HK-2 (cell line): Measurements from ENCODE around the gene CCDC175.

Experiments used
- DNase-seq: peaks from one replicate; pipeline ENCODE4 v3.0.0-alpha.2; 2018; ENCODE audit not compliant: unreplicated experiment

CCDC175 gene

DNA sequence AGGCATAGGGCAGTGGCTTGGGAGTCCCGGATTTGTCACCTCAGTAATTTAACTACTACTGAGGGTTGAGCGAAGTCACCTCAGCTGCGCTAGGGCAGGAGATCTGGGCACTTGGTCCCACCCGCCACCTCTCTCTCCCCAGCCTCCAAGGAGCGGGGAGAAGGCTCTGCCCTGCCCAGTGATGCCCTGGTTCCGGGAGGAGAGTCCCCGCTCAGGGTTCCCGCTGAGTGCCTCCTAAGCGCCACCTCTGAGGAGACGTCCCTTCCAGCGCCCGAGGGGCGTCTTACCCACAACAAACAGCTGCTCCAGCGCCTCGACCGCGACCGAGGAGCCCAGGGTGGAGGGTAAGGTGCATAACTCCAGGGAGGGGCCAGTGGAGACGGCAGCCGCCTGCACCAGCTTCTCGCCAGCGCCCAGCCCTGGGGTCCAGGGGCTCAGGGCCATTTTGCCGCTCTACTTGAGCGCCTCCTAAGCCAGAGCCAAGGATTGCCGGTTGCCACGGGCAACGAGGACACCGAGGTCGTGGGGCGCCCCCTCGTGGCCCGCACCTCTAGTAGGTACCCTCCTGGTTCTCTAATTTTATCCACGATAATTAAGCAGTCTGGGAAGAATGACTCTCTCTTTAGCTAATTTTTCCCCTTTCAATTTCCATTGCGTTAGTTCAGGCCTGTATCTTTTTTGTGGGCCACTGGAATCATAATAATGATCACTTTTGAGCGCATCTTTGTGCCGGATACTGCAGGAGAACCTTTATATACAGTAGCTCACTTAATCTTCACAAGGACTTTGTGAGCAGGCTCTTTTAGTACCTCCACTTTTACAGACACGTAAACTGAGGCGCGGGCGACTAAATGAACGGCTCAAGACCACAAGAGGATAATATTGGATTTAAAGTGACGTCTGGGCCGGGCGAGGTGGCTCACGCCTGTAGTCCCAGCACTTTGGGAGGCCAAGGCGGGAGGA lies at the start of gene CCDC175:
Gene CCDC175 (minus strand): TSS at position 481 of the 963 bp plus-strand sequence. CDS start 37 bp downstream, at position 444.
- peak; percentile 71 for DNase-seq

DNA sequence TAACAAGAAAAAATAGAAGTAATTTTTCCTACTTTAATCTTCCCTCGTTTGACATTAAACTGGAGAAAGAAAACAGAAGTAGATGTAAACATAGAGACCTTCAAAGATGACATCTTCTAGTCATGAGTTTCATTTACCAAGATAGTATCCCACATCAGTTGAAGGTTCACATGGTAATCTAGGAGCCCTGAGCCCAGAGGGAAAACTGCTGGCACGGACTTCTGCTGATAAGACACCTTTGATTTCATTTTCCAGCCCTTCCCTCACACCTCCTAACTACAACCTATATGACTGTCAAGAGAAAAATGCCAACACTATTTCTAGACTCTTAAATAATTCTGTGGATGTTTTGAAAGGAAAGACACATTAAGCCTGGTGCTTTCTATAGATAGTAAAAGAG lies 46.0 kb upstream of the CCDC175 start:
- no peak for DNase-seq

DNA sequence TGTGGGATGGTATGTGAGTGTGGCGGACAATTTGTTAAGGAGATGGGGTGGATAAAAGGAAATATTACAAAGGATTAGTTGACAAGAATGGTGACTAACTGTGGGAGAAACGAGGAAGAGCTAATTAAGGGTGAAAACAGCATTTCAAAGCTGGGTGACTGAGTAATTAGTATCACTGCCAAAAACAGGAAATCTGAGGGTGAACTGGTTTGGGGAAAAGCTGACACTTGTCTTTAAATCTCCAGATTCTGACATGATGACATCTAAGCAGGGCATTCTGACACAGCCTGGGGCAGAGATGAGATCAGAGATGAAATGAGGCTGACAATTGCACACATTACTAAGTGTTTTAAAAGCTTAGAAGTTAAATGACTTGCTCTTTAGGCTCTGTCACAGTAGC lies 42.4 kb upstream of the CCDC175 start:
- no peak for DNase-seq

DNA sequence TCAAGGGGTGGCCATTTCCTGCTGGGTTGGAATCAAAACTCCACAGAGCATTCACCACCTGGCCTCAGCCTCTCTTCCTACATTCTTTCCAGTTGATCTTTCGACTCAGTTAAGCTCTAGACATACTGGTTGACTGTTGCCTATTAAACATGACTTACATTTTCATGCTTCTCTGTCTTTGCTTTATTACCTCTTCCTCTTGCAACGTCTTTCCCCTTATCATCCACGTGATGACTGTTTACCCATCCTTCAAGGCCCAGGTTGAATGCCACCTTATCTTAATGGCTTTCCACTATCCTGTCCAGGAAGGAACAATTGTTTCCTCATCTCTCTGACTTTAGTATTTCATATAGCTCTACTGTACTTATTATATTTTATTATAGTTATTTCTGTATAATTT lies 24.4 kb upstream of the CCDC175 start:
- no peak for DNase-seq

DNA sequence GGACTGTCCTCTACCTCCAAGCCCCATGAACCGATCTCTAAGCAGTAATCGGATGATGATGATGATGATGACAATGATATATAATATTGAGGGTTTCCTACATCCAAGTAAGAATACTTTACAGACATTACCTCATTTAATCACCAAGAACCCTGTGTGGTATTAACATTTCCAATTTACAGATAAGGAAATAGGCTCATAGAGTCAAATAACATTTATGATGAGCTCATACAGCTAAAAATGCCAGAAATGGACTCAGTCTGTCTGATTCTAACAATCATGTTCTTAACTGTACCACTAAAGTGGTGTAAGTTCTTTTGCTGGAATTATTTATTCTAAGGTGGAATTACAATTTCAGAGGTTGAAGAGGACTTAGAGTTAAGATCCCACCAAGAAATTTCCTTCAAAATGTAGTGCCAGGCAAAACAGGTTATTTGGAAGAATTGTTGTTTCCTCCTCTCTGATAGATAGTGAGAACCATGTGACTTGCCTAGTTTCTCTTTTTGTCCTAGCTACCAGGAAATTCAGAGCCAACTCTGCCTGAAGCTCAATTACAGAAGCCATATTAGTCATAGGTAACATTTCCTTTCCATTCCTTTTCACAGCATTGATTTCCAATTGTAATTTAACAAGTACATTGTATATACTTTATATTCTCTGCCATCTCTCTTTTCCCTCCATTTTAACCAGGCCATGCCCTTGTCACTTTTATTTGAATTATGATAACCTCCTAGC lies 23.8 kb upstream of the CCDC175 start:
- DNase-seq = no peak

DNA sequence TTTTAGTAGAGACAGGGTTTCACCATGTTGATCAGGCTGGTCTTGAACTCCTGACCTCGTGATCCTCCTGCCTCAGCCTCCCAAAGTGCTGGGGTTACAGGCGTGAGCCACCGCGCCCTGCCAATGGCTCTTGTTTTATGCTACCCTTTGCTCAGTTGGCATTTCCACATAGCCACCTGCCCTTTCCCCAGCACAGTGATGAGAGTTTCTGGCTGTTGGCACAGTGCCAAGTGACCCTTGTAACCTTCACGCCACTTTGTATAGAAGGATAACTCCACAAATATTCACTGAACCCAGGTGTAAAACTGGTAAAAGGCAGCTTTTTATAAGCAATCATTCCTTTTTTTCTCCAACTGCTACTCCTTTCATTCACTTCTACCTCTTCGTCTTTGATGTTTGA lies 18.5 kb upstream of the CCDC175 start:
- DNase-seq = no peak

DNA sequence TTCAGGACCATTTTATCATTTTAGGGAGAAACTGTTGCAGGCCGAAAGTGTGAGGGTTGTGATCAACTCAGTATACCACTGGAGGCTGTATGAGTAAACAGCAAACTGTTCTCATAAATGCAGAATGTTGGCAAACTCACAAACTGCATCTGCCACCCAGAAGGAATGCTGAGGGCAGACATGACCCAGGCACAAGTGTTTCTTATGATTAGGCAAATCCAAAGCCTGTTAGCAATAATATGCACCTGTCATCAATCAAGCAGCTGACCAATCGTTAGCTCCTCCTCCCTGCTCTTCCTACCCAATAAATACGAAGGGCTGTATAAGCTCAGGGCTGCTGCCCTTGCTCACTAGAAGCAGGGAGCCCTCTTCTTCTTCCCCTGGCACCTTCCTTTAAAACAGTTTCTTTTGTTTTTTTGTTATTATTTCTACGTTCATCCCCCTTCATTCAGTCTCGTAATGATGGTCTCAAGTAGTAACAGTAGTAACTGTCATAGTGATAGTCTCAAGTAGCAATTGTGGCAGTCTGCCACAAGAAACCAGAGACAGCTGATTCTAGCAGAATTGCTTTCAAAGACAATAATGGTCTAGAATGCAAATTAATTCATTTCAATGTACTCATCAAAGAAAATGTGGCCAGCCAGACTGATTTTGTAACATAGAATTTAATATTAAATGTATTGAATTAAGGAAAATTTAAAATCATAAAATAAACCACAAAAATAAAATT lies 15.2 kb upstream of the CCDC175 start:
- DNase-seq = no peak

DNA sequence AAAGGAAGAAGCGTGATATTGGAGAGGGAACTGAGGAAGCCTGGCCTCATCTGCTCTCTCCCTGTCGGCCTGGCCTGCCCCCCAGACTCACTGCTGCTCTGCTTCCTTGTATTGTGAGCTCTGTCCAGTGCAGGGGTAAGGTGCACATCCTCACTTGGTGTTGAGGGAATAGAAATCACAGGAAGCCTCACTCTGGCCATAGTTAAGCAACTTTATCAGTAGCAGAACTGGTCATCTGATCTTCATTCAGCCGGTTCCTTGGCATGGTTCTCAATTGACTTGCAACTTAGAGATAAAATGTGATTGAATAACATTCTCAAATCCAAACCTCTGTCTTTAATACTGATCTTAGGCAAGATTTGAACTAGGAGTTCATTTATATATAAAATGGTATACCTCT lies 11.5 kb upstream of the CCDC175 start:
- DNase-seq = no peak

DNA sequence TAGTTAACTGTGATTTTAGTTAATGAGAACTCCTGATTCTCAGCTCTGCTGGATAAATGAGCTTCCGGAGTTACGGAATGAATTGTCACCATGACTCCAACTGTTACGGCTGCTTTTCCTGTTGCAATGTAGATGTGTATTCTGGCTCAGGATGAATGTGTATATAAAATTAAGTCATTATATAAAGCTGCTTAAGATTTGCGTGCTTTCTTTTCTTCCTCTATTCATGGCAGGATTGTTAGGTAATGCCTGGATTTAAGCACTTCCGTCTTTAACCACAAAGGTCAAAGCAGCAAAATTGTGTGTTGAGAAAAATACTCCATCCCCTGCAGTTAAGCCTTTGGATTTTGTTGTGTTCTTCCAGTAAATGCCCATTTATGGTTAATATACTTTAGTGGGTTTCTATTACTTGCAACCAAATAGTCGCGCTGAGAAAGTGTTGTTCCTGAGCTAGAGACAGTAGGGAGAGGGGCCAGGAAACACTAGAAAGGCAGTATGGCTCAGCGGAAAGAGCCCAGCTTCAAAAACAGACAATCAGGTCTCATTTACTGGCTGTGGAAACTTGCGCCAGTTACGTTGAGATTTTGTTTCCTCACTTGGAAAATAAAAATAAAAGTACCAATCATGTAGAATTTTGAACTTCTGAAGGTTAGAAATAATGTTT lies 9.4 kb upstream of the CCDC175 start:
- no peak for DNase-seq

DNA sequence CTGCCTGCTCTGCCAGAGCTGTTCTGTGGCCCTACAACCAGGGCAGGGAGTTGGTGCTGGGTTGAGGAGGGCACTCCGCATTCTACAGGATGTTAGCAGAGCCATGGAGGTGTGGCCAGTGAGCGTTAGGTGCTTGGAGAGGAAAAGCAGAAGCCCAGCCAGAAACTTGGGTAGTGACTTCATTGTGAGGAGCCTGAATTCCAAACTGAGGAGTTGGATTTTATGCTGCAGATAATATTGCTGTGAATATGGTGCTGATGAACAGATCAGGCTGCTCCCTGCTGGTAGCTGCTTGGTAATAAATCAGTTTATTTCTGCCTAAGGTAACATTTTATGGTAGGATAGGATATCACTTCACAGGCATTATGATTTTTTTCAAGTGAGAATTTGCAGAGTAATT lies 7.1 kb upstream of the CCDC175 start:
- no peak for DNase-seq

DNA sequence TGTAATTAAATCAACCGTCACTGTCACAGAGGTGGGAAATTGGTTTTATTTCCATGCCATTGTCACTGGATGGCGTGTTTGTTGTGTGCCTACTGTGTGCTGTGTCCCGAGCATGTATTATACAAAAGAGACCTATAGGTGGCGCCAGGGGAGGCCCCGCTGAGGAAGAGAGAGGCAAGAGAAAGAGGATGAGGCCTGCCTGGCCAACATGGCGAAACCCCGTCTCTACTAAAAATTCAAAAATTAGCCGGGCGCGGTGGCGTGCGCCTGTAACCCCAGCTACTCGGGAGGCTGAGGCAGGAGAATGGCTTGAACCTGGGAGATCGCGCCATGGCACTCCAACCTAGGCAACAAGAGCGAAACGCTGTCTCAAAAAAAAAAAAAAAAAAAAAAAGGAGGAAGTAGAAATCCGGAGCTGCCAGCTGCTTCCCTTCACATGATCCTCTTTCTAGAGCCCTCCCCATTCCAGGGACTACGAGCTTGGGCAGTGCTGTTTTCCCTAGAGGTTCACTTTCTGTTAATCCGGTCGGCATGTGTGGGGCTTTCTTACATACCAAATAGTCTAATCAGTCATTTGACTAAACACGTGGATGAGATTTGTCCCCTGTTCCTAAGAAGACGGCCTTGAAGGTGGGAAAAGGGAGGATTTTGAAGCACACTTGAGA lies 6.4 kb upstream of the CCDC175 start:
- DNase-seq = no peak

DNA sequence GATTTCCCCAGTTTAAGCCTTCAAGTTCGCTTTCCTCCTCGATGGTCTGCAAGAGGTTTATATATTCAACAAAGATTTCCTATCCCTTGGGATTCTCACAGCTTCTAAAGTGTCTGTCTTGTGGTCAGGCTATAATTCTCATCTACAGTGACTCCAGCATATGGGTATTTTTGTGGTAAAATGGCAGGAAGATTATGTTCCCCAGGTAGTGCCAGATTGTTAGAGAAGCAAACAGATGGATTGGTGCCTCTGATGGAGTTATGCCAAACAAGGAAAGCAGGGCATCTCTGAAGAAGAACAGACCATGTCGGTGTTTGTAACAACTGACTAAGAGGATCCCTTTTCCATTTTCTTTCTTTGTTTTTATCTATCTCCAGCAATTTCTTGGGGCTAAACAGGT lies 5.5 kb upstream of the CCDC175 start:
- no peak for DNase-seq

DNA sequence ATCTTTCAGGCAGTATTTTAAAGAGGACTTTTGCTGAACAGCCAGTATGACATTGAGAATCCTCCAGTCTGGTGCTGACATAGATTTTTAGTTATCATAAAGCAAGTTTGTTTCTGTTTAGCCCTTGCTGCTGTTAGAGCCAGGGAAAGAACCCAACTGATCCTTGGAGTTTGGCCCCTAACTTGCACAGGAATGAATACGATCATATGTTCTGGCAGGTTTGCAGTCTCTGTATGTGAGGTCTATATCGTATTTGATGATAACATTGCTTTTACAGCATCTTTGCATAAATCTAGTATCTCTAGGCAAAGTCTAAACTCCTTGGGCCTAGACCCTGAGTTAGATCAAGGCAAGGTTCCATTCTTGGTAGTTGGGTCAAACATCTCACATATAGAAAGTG lies 4.3 kb upstream of the CCDC175 start:
- no peak for DNase-seq

DNA sequence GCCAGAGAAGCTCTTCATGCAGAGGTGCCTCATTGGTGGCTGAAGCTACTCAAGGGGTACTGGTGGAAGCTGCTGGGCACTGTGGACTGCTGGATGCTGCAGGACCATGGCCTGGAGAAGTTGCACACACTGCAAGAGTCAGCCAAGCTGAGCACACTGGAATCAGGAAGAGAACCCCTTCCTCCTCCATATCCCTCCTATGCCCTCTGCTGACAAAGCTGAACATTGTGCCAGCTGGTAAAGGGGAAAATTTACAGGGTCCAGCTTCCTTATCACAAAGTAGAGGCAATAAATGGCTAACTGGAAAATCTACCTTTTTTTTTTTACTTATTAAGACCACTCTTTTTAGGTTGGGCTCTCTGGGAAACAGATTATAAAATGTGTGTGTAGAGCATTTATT lies 6.5 kb downstream of the CCDC175 start:
- no peak for DNase-seq

DNA sequence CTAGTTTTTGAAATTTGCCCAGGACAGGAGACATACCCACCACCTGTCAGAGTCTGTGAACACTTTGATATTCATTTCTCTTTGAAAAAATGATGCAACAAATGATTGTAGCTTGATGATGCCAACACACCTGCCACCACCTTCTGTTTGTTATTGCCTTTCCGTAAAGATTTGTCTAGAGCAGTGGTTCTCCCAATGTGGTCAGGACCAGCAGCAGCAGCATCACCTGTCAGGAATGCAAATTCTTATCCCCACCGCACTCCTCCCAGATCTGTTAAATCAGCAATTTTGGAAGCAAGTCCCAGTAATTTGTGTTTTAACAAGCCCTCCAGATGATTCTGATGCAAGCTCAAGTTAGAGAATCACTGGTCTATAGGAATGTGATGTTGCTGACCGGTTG lies 9.9 kb downstream of the CCDC175 start:
- no peak for DNase-seq

DNA sequence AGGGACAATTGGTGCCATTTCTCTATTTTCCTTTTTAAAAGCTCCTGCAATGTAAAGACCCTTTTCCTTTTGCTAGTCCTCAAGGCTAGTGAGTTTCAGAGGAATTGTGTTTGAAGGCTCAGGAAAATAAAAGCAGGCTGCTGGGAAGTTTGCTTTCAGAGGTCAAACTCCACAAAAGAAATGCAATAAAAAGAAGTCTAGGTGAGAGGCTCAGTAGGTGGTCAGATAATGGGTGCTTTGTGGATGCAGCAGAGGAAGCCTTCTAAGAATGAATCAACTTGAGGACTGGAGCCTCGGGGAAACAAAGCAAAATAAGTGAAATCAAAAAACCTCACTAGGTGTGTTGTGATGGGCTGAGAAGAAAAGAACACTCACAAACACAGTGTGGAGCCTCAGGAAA lies 10.3 kb downstream of the CCDC175 start:
- no peak for DNase-seq

DNA sequence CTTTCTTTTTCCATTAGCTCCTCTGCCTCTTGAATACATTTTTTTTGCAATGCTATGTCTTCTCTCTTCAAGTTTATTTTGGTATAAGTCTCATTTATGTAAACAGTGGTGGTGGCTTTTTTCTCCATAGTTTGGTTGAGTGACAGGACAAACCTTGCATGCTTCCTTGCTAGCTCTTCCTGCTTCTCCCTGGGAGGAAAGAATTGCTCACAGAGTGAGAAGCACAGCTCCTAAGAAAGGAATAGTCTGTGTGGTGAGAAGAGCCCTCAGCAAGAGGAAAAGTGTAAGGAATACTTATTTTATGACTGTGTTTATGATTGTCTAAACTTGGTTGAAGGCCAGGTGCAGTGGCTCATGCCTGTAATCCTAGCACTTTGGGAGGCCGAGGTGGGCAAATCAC lies 11.5 kb downstream of the CCDC175 start:
- DNase-seq = no peak

DNA sequence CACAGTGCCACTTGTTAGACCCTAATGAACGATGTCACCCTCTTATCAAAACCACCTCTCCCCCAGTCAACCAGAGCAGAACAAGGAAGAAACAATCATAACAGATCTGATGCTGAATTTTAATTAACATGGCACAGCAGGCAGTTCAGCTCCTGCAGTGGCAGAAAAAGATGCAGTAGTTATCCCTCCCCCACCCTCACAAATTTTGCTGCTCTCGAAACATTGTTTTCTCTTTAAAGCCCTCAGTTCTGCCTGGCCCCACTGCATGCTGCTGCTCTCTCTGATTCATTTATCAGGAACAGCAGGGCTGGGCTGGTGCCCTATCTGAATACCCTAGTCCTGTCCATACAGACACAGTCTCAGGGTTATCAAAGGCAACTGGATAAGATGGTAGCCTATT lies 12.2 kb downstream of the CCDC175 start:
- no peak for DNase-seq

DNA sequence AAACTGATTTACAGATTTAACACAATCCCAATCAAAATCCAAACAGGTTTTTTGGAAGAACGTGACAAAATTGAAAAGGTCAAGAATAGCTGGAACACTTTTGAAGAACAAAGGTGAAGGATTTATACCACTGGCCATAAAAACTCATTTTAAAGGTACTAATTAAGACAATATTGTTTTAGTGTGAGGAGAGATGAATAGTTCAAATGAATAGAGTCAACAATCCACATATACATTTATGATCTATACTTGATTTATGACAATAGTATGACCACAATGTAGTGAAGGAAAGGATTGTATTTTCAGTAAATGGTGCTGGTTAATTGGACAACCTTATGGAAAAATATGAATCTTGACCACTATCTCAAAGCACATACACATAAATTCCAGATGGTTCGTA lies 29.3 kb downstream of the CCDC175 start:
- DNase-seq = no peak

DNA sequence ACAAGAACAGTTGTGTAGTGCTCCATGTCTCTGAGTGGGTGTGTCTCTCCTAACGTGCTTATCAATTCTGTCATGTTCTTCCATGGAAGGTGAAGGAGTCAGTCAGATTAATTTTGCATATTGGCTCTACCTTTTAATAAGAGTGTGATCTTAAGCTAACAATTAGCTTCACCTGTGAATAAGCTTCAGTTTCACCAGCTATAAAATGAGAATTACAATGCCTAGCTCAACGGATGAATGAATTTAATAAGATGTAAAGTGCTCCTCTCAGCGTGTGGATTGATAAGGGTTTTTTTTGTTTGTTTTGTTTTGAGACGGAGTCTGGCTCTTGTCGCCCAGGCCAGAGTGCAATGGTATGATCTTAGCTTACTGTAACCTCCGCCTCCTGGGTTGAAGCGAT lies 32.7 kb downstream of the CCDC175 start:
- no peak for DNase-seq

DNA sequence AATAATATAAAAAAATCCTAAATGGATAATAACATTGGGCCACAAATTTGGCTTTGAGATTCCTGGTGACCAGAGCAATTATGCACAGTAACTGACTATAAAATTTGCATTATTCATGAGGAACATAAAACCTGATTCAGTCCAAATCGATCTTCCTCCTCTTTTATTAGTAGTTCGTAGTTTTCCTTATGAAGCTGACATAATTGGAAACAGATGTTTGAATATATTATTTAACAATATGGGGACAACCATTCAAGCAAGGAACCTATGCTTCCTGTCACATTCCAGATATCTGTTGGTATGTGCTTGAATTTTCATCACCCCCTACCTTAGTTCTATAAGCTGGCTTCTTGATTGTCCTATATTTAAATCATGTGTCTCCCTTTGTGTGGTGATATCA lies 34.9 kb downstream of the CCDC175 start:
- DNase-seq = no peak
